HepG2 (cell line): ENCODE data around the gene EHD4. TPM values are rescaled to one million over a fixed set of nuclear protein-coding genes. Genes with fewer than 3 reads are reported as not detected.

Source experiments
- ATAC-seq: fragments of 200-7000 bp; cut with Tn5 transposase; 3 replicates; pipeline ENCODE4 v1.9.1; 2020; ENCODE audit warnings: mild to moderate bottlenecking, moderate library complexity
- BruUV-seq: library from RNA; stranded (reverse); fragments of 400-500 nt; replicated peaks from 2 replicates; lab custom pipeline; 2021; lab: Mats Ljungman, UMichigan
- CTCF ChIA-PET: fragments of 300-600 bp; formaldehyde crosslinking; extraction: SDS; loops from one replicate; lab custom pipeline; 2021; ENCODE audit warnings: low total read pairs, inconsistent platforms, low intra/inter-chr PET ratio; lab: Yijun Ruan, JAX
- POLR2A ChIA-PET: fragments of 350-600 bp; sonication (Branson Sonifier 250); formaldehyde crosslinking; loops from one replicate; lab custom pipeline; 2020; ENCODE audit warnings: antibody characterized with exemption, inconsistent platforms; lab: Yijun Ruan, JAX
- DNase-seq: peaks from one replicate; pipeline ENCODE4 v3.0.0-alpha.2; 2015; ENCODE audit warnings: low spot score
- FAIRE-seq: peaks from 3 replicates; lab custom pipeline; 2011; peaks lifted over from hg19 to GRCh38; lab: Jason Lieb, UNC
- H2AFZ ChIP-seq: one replicate; pipeline ENCODE4 v1.6.1; 2011; ENCODE audit warnings: low read length, inconsistent platforms
- H3K27ac ChIP-seq: fragments of 300-600 bp; 3 replicates; pipeline ENCODE4 v1.8.0; 2011; ENCODE audit warnings: mixed run types, mild to moderate bottlenecking, mixed read lengths, low read length, inconsistent platforms; ENCODE audit not compliant: insufficient read depth; ENCODE audit errors: extremely low read length
- H3K27me3 ChIP-seq, 2 experiments: fragments of 200-600 bp in 1 of 2; 2 replicates in 1 of 2; 3 replicates in 1 of 2; pipeline versions ENCODE4 v1.6.0 to v1.8.0; 2011; ENCODE audit warnings: low read length in 2 of 2, mild to moderate bottlenecking in 2 of 2, moderate library complexity in 2 of 2, inconsistent platforms in 1 of 2; ENCODE audit not compliant: insufficient read depth in 2 of 2, control insufficient read depth in 1 of 2
- H3K36me3 ChIP-seq, 2 experiments: fragments of 200-600 bp in 1 of 2; replicated peaks in 1 of 2; 2 replicates in 1 of 2; 3 replicates in 1 of 2; pipeline versions ENCODE4 v1.5.1 to v1.8.0; 2011; ENCODE audit warnings: low read length in 2 of 2, inconsistent platforms in 1 of 2; ENCODE audit not compliant: insufficient read depth in 2 of 2, control insufficient read depth in 1 of 2
- H3K4me1 ChIP-seq: 2 replicates; pipeline ENCODE4 v1.5.1; 2012; ENCODE audit warnings: low read length, inconsistent platforms; ENCODE audit not compliant: insufficient read depth
- H3K4me2 ChIP-seq: 2 replicates; pipeline ENCODE4 v1.6.0; 2011; ENCODE audit warnings: low read depth, low read length, inconsistent platforms
- H3K4me3 ChIP-seq, 3 experiments: fragments of 200-600 bp in 1 of 3; sonication (generic), shearing (Covaris generic) in 1 of 3; replicated peaks in 1 of 3; 2 replicates each; pipeline ENCODE4 v1.5.1; 2011 to 2016; ENCODE audit warnings: low read length in 3 of 3, inconsistent platforms in 2 of 3, low read depth in 2 of 3, mild to moderate bottlenecking in 2 of 3, control low read depth in 1 of 3, mixed read lengths in 1 of 3; ENCODE audit not compliant: insufficient read depth in 1 of 3
- H3K79me2 ChIP-seq: one replicate; pipeline ENCODE4 v1.6.1; 2011; ENCODE audit warnings: low read length, inconsistent platforms; ENCODE audit not compliant: insufficient read depth
- H3K9ac ChIP-seq: 2 replicates; pipeline ENCODE4 v1.6.0; 2011; ENCODE audit warnings: mild to moderate bottlenecking, low read depth, low read length, inconsistent platforms; ENCODE audit not compliant: insufficient read depth
- H3K9me3 ChIP-seq: 2 replicates; pipeline ENCODE4 v1.5.1; 2012; ENCODE audit warnings: mild to moderate bottlenecking, low read length
- H4K20me1 ChIP-seq: 2 replicates; pipeline ENCODE4 v1.6.0; 2011; ENCODE audit warnings: inconsistent platforms, mild to moderate bottlenecking, low read length, moderate library complexity; ENCODE audit not compliant: insufficient read depth
- FOSL1 ChIP-seq: sonication (generic); formaldehyde crosslinking; IDR thresholded peaks from 2 replicates; pipeline ENCODE4 v1.9.0; 2021; ENCODE audit warnings: missing genetic modification reagents, borderline replicate concordance
- HOXD1 ChIP-seq: sonication (generic); formaldehyde crosslinking; IDR thresholded peaks from 2 replicates; pipeline ENCODE4 v1.5.0; 2020; ENCODE audit warnings: missing genetic modification reagents
- SMAD1 ChIP-seq: sonication (generic); formaldehyde crosslinking; IDR thresholded peaks from 2 replicates; pipeline ENCODE4 v1.4.0; 2020; ENCODE audit warnings: missing genetic modification reagents, low read depth, mild to moderate bottlenecking, borderline replicate concordance
- SRF ChIP-seq: IDR thresholded peaks from 2 replicates; pipeline ENCODE4 v1.6.1; 2011; ENCODE audit warnings: mild to moderate bottlenecking, low read depth, low read length, moderate library complexity
- TAF15 ChIP-seq: fragments of 200-400 bp; formaldehyde crosslinking; IDR thresholded peaks from one replicate; pipeline ENCODE4 v1.6.1; 2018; ENCODE audit warnings: mild to moderate bottlenecking, low read depth, low read length; ENCODE audit not compliant: poor library complexity, severe bottlenecking
- XRCC5 ChIP-seq: fragments of 200-400 bp; formaldehyde crosslinking; optimal IDR thresholded peaks from 2 replicates; pipeline ENCODE3; 2017; ENCODE audit warnings: mild to moderate bottlenecking, low read length
- ZNF101 ChIP-seq: sonication (generic); formaldehyde crosslinking; IDR thresholded peaks from 2 replicates; pipeline ENCODE4 v1.4.0; 2020; ENCODE audit warnings: mild to moderate bottlenecking, low read depth, missing genetic modification reagents, borderline replicate concordance
- ZNF431 ChIP-seq: sonication (generic); formaldehyde crosslinking; IDR thresholded peaks from 2 replicates; pipeline ENCODE4 v1.9.0; 2022; ENCODE audit warnings: missing genetic modification reagents, low read depth, mild to moderate bottlenecking, borderline replicate concordance
- ZNF720 ChIP-seq: sonication (generic); formaldehyde crosslinking; IDR thresholded peaks from 2 replicates; pipeline ENCODE4 v1.4.0; 2020; ENCODE audit warnings: missing genetic modification reagents
- ZNF761 ChIP-seq: sonication (generic); formaldehyde crosslinking; conservative IDR thresholded peaks from 2 replicates; pipeline ENCODE4 v1.4.0; 2020; ENCODE audit warnings: mild to moderate bottlenecking, missing genetic modification reagents
- ZNF770 ChIP-seq: sonication (generic); formaldehyde crosslinking; IDR thresholded peaks from 2 replicates; pipeline ENCODE4 v1.5.0; 2020; ENCODE audit warnings: mild to moderate bottlenecking, missing genetic modification reagents
- WGBS: methylation state at CpG from one replicate; pipeline ENCODE4 v1.1.6; 2017; ENCODE audit warnings: low lambda C conversion rate; 5-methylcytosine and 5-hydroxymethylcytosine counted together
- in situ Hi-C: cut with HindIII; loops from 2 replicates; pipeline ENCODE4 v1.10.0; 2017; ENCODE audit warnings: low pct_unique_long_range_greater_than_20kb; ENCODE audit not compliant: extremely low pct_ligation_motif_present
- intact Hi-C: fragments of 100-400 bp; cut with micrococcal nuclease; formaldehyde crosslinking; loops from one replicate; pipeline ENCODE4 v1.10.0; 2022; ENCODE audit not compliant: unreplicated experiment
- polyA plus RNA-seq, 8 experiments: library from polyadenylated mRNA; depleted of rRNA in 3 of 8; stranded (reverse) in 7 of 8; unstranded in 1 of 8; fragments of >200 nt; fragmentation: Illumina TruSeq in 4 of 8; extraction: Trizol in 4 of 8; gene quantifications; 2 replicates each; pipeline versions ENCODE4 v1.2.1 to v1.2.3, GENCODE V29; 2011 to 2016; ENCODE audit warnings: low read depth in 4 of 8, missing spikeins in 1 of 8, mixed read lengths in 1 of 8; ENCODE audit not compliant: insufficient read depth in 1 of 8
- total RNA-seq, 5 experiments: library from RNA; depleted of rRNA; stranded (reverse); fragments of >200 nt; fragmentation: Illumina TruSeq; extraction: Trizol; gene quantifications; 2 replicates each; pipeline ENCODE4 v1.2.3, GENCODE V29; 2016; ENCODE audit warnings: low read depth in 1 of 5
- TF ChIP-seq, protein P1 (sequence below): sonication (generic); formaldehyde crosslinking; IDR thresholded peaks from 2 replicates; pipeline ENCODE4 v1.5.1; 2020; ENCODE audit warnings: missing genetic modification reagents, mild to moderate bottlenecking, borderline replicate concordance
- TF ChIP-seq, protein P2 (sequence below): sonication (generic); formaldehyde crosslinking; IDR thresholded peaks from 2 replicates; pipeline ENCODE4 v1.8.0; 2022; ENCODE audit warnings: missing genetic modification reagents, mild to moderate bottlenecking, borderline replicate concordance
- TF ChIP-seq, protein P3 (sequence below): sonication (generic); formaldehyde crosslinking; IDR thresholded peaks from 2 replicates; pipeline ENCODE4 v1.4.0; 2020; ENCODE audit warnings: low read depth, mild to moderate bottlenecking, missing genetic modification reagents

The EHD4 gene
- total and polyA plus RNA-seq, 2 of the 13 experiments (the other 11 are each of a cell fraction or from before 2014, with no cell fraction given) = 3.1 to 4.8 TPM

GRCh38 chr15:41881920-41882688 lies 90.3 kb downstream of the EHD4 start:
- WGBS = 77% methylated on average over 31 of the region's 81 CpGs
- DNase-seq (no peak), FAIRE-seq (no peak), ATAC-seq (no peak)
- Histone ChIP-seq H3K4me2 (no peak overlapping the region), H3K4me1 (peaks cover 9% of the 10 kb centered on the region; the same call in 1 of the 2 replicates), H4K20me1 (0 out of 2 replicates have a peak, but pooled peaks cover 3% of the 10 kb centered on the region), H3K36me3 (no peaks in the 10 kb centered on the region), H3K4me3 (no peak overlapping the region), H3K9ac (no peak overlapping the region), H2AFZ (no peak overlapping the region), H3K9me3 (no peaks in the 10 kb centered on the region), H3K27ac (no peak overlapping the region), H3K79me2 (no peaks in the 10 kb centered on the region), H3K27me3 (peaks cover 15 to 60% of the 10 kb centered on the region in 2 experiments; a peak in 4 of 5 replicates)
- intact Hi-C loops = no loop called here
- POLR2A ChIA-PET = interaction anchor here (1.4 kb wide), 1 partner anchor 10 kb away, joined by 3 read pairs; no protein-coding TSS in a partner anchor
- CTCF ChIA-PET = no interaction called here
- no TSS peak for BruUV-seq
- in situ Hi-C loops = no loop called here
- TF ChIP-seq ZNF770 (CRISPR knock-in tag) (no peak), TAF15 (no peak), FOSL1 (CRISPR knock-in tag) (no peak), ZNF431 (no peak), HOXD1 (CRISPR knock-in tag) (no peak), ZNF761 (CRISPR knock-in tag) (no peak), ZNF720 (CRISPR knock-in tag) (no peak), SMAD1 (no peak), ZNF101 (no peak), SRF (no peak), XRCC5 (no peak)
- TF ChIP-seq, protein P1, sequence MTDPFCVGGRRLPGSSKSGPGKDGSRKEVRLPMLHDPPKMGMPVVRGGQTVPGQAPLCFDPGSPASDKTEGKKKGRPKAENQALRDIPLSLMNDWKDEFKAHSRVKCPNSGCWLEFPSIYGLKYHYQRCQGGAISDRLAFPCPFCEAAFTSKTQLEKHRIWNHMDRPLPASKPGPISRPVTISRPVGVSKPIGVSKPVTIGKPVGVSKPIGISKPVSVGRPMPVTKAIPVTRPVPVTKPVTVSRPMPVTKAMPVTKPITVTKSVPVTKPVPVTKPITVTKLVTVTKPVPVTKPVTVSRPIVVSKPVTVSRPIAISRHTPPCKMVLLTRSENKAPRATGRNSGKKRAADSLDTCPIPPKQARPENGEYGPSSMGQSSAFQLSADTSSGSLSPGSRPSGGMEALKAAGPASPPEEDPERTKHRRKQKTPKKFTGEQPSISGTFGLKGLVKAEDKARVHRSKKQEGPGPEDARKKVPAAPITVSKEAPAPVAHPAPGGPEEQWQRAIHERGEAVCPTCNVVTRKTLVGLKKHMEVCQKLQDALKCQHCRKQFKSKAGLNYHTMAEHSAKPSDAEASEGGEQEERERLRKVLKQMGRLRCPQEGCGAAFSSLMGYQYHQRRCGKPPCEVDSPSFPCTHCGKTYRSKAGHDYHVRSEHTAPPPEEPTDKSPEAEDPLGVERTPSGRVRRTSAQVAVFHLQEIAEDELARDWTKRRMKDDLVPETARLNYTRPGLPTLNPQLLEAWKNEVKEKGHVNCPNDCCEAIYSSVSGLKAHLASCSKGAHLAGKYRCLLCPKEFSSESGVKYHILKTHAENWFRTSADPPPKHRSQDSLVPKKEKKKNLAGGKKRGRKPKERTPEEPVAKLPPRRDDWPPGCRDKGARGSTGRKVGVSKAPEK = no peak
- TF ChIP-seq, protein P2, sequence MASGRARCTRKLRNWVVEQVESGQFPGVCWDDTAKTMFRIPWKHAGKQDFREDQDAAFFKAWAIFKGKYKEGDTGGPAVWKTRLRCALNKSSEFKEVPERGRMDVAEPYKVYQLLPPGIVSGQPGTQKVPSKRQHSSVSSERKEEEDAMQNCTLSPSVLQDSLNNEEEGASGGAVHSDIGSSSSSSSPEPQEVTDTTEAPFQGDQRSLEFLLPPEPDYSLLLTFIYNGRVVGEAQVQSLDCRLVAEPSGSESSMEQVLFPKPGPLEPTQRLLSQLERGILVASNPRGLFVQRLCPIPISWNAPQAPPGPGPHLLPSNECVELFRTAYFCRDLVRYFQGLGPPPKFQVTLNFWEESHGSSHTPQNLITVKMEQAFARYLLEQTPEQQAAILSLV (CRISPR knock-in tag) = no peak
- TF ChIP-seq, protein P3, sequence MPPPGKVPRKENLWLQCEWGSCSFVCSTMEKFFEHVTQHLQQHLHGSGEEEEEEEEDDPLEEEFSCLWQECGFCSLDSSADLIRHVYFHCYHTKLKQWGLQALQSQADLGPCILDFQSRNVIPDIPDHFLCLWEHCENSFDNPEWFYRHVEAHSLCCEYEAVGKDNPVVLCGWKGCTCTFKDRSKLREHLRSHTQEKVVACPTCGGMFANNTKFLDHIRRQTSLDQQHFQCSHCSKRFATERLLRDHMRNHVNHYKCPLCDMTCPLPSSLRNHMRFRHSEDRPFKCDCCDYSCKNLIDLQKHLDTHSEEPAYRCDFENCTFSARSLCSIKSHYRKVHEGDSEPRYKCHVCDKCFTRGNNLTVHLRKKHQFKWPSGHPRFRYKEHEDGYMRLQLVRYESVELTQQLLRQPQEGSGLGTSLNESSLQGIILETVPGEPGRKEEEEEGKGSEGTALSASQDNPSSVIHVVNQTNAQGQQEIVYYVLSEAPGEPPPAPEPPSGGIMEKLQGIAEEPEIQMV (CRISPR knock-in tag) = no peak
